Bronchial epithelial cell (primary cell): Measurements from ENCODE around the gene GIT2. TPM values are rescaled to one million over a fixed set of nuclear protein-coding genes. Genes with fewer than 3 reads are reported as not detected.

ENCODE experiments used
- DNase-seq: peaks from one replicate; pipeline ENCODE4 v3.0.0-alpha.2; 2010; ENCODE audit warnings: low read depth
- FAIRE-seq: peaks from 2 replicates; lab custom pipeline; 2011; peaks lifted over from hg19 to GRCh38; lab: Jason Lieb, UNC
- H3K27me3 ChIP-seq: 2 replicates; pipeline ENCODE4 v1.5.1; 2011; ENCODE audit warnings: low read length; ENCODE audit not compliant: control insufficient read depth, insufficient read depth
- H3K36me3 ChIP-seq: 2 replicates; pipeline ENCODE4 v1.5.1; 2011; ENCODE audit warnings: low read length; ENCODE audit not compliant: control insufficient read depth, insufficient read depth
- H3K4me3 ChIP-seq: 2 replicates; pipeline ENCODE4 v1.5.1; 2011; ENCODE audit warnings: mild to moderate bottlenecking, low read depth, low read length, control low read depth
- total RNA-seq: library from RNA; depleted of rRNA; stranded (reverse); fragments of >200 nt; gene quantifications from 2 replicates; pipeline ENCODE4 v1.2.1, GENCODE V29; 2014
- TF ChIP-seq, protein P1 (sequence below): IDR thresholded peaks from 2 replicates; pipeline ENCODE4 v1.5.1; 2011; ENCODE audit warnings: mild to moderate bottlenecking, moderate library complexity, low read length, control low read depth, inconsistent platforms; ENCODE audit not compliant: insufficient read depth, severe bottlenecking

Gene GIT2
- total RNA-seq, 1 donor from 2014 or later, result 22.4 TPM

DNA sequence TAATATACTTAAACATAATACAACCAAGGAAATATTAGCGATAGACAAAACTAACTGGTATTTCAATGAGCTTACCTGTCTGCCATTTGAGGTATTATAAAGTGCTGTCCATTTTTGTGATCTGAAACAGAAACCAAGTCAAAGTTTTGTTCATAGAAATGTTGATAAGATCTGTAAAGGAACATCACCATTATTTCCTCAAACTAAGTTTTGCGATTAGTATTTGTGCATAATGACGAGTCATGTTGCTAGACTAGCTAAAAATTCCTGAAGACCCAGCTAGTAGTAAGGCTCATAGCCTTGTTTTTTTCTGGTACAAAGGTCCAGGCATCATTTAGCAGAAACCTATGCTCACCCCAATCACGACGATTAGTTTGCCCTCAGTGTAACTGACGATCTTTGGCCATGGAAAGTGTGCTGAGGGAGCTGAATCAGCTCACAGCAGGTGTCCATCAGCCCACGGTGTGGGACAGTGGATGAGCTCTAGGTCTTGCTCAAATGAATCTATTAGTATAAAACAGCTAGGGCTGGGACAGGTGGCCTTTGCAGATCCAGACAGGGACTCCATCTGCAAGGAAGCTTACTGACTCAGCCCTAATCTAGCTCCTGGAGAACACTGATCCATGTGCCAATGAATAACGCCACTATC is 28.7 kb downstream of the GIT2 start:
- Histone ChIP-seq H3K36me3 (peaks cover 13% of the 10 kb centered on the region), H3K4me3 (no peak overlapping the region), H3K27me3 (no peaks in the 10 kb centered on the region)
- FAIRE-seq (no peak), DNase-seq (no peak)
- TF ChIP-seq, protein P1, sequence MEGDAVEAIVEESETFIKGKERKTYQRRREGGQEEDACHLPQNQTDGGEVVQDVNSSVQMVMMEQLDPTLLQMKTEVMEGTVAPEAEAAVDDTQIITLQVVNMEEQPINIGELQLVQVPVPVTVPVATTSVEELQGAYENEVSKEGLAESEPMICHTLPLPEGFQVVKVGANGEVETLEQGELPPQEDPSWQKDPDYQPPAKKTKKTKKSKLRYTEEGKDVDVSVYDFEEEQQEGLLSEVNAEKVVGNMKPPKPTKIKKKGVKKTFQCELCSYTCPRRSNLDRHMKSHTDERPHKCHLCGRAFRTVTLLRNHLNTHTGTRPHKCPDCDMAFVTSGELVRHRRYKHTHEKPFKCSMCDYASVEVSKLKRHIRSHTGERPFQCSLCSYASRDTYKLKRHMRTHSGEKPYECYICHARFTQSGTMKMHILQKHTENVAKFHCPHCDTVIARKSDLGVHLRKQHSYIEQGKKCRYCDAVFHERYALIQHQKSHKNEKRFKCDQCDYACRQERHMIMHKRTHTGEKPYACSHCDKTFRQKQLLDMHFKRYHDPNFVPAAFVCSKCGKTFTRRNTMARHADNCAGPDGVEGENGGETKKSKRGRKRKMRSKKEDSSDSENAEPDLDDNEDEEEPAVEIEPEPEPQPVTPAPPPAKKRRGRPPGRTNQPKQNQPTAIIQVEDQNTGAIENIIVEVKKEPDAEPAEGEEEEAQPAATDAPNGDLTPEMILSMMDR, result no peak

DNA sequence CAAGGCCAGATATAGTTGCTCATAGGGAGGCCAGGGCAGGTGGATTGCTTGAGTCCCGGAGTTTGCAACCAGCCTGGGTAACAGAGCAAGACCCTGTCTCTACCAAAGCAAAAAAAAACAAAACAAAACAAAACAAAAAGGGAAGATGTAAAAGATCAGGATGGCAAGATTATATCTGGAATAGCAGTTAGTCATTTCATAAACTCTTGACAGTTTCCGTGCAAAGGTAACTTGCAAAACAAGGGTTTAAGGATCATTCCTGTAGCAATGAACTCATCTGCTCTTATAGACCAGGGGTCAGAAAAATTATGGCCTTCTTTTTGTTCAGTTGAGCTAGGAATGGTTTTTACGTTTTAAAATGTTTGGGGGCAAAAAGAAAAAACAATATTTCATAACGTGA is 29.6 kb downstream of the GIT2 start:
- no peaks in the 10 kb centered on the region for H3K27me3 ChIP-seq

DNA sequence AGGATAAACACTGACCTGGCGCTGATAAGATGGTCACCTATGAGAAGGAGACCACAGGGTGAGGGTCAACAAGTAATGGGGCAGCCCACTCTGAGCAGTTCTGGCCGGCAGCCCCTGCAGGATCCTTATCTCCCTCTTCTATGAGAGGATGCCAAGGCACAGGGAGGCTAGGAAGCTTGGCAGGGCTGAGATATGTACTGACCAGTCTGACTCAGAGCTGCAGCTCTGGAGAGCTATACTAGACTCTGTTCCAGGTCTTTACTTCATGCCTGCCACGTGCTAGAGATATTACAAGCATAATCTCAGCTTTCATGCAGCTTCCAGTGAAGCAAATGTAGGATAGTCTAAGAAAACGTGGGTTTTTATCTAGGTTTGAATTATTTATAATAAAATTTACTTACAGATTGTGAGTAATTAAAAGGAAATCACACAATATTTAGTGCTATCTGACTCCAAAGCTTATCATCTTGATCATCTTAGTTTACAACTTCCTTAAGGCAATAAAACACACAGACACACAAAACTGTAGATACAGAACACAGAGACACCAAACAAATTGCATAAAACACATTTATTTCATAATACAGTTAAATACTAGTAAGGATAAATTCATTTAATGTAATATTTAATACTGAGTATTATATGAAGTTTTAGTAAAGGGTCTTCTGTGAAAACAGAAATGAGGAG is 32.3 kb downstream of the GIT2 start:
- no peak overlapping the region for H3K4me3 ChIP-seq
- DNase-seq (no peak), FAIRE-seq (no peak)
- H3K36me3 ChIP-seq, result peaks cover 16% of the 10 kb centered on the region
- TF ChIP-seq, protein P1, result no peak
- H3K27me3 ChIP-seq, result no peaks in the 10 kb centered on the region

More for the DNA sequence above, 29.6 kb downstream of the GIT2 start:
- DNase-seq (no peak), FAIRE-seq (no peak)
- H3K4me3 ChIP-seq, result no peak overlapping the region
- peaks cover 13% of the 10 kb centered on the region for H3K36me3 ChIP-seq
- TF ChIP-seq, protein P1, result no peak

DNA sequence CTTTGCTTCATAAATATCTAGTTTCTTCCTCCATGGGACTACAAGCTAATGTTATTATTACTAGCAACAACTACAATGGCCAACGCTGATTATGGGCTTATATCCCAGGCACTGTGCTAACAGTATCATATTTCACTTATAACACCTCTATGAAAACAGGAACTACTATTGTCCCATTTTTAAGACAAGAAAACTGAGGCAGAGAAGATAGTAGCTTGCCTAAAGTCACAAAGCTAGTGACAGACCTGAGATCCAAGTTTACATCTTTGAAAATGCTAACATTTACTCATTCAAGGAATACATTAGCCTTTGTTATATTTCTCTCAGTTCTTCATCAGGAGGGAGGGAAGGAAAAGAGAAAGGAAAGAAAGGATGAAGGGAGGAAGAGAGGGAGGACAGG is 32.8 kb downstream of the GIT2 start:
- Histone ChIP-seq H3K4me3 (no peak overlapping the region), H3K36me3 (peaks cover 17% of the 10 kb centered on the region), H3K27me3 (no peaks in the 10 kb centered on the region)
- TF ChIP-seq, protein P1, result no peak
- no peak for FAIRE-seq
- no peak for DNase-seq

DNA sequence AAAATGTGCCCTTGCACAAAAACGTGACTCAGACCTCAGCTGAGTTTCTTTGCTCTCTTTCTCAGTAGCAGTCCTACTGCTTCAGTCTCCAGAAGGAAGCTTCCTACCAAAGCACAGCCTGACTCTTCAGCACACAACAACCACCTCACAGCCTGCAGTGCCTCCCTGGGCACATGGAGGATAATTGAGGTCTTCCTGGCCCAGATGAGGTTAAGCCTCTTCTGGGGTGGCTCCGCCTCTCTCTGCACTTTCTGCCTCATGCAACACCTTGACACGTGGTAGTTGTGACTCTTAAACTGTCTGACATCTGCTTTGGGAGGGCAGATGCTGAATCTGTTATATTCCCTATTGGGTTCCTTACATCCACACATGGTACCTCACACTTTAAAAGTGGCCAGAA is 33.8 kb downstream of the GIT2 start:
- TF ChIP-seq, protein P1, result no peak
- Histone ChIP-seq H3K27me3 (no peaks in the 10 kb centered on the region), H3K4me3 (no peak overlapping the region), H3K36me3 (peaks cover 14% of the 10 kb centered on the region)
- DNase-seq (no peak), FAIRE-seq (no peak)

DNA sequence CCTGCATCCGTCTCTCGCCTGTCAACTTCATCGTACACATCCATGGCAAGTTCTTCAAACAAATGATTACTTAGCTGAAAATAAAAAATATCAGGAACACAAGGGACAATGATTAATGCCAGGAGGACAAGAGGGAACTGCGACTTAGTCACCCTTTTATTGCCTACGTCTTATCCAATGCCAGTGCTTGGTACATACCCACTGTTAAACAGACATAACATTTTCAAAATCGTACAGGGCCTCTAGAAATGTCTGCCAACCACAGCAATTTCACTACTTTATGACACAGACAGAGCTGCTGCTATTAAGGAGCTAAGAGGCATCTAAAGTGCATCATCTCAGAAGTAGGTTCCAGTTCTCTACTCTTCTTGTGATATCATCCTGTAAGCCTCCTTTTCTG is 34.6 kb downstream of the GIT2 start:
- H3K27me3 ChIP-seq, result no peaks in the 10 kb centered on the region
- DNase-seq (no peak), FAIRE-seq (no peak)
- TF ChIP-seq, protein P1, result no peak
- no peak overlapping the region for H3K4me3 ChIP-seq
- H3K36me3 ChIP-seq, result peaks cover 16% of the 10 kb centered on the region
